ENCODE data around the gene TOMM20L.
"Not testable (repeated sequence)": the region's sequence is repeated elsewhere in the genome, so short reads cannot be mapped to it uniquely, and the experiment has no call there.

The TOMM20L gene

DNA sequence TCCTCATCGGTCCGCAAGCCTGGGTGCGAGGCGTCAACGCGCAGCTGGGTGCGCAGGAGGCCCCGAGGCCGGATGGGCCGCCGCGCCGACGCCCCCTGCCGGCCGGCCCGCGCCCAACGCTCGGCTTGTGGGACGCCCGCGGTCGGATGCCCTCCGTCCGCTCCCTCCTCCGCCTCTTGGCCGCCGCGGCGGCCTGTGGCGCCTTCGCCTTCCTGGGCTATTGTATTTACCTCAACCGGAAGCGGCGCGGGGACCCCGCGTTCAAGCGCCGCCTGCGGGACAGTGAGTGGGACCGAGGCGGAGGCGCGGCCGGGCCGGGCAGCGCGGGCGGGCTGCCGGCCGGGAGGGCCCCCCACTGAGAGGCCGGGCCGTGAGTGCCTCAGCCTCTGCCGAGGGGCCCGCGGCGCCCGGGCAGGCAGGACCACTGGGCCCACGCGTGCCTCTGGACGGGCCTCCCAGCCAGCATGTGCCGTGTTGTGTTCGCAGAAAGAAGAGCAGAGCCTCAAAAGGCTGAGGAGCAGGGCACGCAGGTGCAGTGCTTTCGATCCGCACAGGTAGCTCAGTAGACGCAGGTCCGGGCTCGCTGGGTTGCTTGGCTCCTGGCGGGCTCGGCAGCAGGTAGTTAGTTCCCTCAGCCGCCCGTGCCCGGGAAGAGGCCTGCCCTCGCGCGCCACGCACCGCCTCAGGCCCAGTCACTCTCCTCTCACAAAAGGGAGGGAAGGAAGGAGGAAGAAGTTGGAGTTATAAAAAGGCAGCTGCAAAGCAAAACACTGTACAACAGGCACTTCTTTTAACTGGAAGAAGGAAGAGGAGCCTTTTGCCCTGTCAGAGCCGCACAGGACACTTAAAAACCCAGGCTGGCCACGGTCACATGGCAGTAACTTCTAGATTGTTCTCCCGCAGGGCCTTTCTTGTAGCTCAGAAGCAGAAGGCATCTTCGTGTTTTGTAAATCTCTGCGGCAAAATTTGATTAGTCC is at the start of gene TOMM20L:
TSS of gene TOMM20L (plus strand) at position 119 of the 977 bp plus-strand sequence. CDS start at position 147, 28 bp downstream.
- DNase-seq, result peak; percentile 79

DNA sequence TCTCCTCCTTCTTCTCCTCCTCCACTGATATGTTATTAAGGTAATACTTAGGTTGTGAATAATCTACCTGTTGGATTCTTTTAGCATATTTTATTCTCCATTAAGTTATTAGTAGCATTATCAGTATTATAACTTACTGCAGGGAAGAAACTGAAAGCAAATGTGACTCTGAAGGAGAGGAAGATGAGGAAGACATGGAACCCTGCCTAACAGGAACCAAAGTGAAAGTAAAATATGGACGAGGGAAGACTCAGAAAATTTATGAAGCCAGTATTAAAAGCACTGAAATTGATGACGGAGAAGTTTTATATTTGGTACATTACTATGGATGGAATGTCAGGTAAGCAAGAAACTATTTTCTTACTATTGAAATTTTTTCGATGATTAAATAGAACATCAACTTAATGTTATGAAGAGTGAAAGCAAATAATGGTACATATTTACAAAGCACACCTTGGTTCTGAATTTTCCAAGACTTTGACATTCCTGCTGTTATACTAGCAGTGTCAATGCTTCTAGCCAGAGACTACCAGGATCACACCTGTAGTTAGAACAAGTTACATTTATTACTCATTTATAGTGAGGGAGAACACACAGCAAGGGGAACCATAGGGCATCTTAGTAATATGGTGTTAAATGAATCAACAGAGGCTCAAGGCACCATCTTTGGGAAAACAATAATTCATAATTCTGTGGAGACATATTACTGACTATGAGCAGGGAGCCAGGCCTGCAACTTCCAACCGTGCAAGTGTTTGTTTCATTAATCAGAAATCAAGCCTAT is 42.0 kb upstream of the TOMM20L start:
- no peak for DNase-seq

DNA sequence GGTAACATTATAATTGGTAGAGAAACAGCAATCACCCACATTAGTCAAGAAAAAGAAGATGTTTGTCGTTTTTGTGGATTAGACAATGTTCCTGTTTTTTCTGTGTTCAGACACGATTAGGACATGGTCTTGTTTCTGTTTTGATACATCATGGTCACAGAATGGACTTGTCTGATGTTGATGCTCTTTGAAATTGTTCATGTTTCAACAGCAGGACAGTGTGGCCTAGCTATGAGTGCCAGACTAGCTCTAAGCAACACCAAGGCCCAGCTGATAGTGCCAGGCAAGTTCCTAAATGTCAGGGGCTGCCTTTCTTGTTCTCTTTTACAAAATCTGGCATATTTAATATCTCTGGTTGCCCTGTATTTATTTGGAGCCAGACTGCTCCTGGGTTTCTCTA is 40.9 kb upstream of the TOMM20L start:
- no peak for DNase-seq

DNA sequence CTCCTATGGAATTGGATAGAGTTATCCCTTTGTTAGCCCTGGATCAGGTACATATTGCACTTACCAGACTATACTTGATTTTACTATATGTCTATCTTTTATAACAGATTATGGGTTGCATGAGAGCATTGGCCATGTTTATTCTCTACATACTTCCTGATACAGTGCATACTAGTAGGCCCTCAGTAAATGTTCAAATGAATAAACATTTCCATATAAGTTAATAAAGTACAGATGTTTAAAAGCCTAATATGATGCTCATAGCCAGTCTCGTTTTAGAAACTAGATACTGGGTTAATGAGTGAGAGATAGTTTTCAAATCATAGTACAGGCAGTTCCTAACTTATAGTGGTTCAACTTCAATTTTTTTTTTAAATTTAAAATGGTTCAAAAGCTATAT is 39.5 kb upstream of the TOMM20L start:
- DNase-seq, result no peak

DNA sequence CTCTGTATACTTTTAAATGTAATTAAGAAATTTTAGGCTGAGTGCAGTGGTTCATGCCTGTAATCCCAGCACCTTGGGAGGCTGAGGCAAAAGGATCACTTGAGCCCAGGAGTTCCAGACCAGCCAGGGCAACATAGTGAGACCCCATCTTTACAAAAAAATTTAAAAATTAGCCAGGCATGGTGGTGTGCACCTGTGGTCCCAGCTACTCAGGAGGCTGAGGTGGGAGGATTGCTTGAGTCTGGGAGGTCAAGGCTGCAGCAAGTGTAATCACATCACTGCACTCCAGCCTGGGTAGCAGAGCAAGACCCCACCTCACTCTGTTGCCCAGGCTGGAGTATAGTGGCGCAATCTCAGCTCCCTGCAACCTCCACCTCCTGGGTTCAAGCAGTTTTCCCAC is 33.5 kb upstream of the TOMM20L start:
- DNase-seq, result not testable (repeated sequence)

DNA sequence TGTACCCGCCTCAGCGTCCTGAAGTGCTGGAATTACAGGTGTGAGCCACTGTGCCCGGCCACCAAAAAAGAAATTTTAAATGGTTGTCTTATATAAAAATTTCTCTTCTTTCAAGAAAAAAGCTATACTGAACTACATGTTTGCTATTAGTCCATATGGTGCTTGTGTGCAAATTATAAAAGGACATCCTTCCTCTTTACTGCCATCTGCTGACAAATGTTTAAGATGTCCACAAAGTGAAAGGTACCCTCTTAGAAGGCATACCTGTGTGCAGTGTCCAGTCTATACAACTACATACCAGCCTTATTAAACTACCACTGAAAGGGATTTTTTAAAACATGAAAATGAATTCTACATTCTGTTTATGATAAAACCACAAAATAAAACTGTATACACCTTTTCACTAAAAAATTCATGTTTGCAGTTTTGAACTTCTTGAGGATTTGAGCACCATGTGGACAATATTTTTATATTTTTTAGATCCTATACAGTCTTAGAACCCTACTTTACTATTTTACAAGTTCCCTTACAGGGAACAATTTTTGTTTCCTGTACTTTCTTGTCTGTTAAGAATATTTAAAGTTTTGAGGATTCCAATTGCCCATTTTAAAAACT is 32.8 kb upstream of the TOMM20L start:
- DNase-seq, result no peak

DNA sequence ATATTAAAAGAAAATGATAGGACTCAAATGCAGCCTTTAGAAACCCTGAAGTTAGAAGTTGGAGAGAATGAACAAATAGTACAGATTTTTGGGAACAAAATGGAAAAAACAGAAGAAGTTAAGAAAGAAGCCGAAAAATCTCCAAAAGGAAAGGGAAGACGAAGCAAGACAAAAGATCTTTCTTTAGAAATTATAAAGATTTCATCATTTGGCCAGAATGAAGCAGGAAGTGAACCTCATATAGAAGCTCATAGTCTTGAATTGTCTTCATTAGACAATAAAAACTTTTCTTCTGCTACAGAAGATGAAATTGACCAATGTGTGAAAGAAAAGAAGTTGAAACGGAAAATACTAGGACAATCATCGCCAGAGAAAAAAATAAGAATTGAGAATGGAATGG is 31.4 kb upstream of the TOMM20L start:
- DNase-seq, result no peak

DNA sequence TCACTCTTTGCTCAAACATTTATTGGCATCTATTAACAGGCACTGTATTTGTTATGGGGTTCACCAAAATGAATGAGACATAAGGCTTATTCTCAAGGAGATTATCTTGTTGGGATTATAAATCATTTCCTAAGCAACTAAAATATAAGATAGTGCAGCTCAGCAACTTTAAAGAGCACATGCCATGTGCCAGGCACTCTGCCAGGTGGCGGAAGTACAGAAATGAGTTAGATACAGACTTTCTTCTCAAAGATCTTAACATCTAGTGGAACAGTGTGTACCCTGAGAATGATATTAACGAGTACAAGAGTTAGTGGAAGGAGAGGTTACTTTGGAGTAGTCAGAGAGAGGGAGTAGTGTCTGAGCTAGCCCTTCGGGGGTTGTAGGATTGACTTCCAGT is 28.4 kb upstream of the TOMM20L start:
- no peak for DNase-seq

DNA sequence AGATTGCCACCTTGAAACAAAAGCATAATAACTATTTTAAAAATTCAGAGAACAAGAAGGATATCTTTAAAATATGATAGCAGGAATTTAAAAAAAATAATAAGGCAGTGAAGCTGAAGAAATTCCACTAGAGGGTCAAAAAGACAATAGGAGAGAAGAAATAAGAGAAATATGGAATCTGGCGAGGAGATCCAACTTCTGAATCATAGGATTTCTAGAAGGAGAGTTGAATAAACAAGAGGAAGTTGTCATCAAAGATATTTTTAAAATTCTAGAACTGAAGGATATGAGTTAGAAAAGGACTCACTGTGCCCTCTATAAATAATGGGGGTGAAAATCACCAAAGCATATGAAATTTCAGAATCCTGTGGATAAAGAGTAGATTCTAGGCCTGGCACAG is 26.8 kb upstream of the TOMM20L start:
- no peak for DNase-seq

DNA sequence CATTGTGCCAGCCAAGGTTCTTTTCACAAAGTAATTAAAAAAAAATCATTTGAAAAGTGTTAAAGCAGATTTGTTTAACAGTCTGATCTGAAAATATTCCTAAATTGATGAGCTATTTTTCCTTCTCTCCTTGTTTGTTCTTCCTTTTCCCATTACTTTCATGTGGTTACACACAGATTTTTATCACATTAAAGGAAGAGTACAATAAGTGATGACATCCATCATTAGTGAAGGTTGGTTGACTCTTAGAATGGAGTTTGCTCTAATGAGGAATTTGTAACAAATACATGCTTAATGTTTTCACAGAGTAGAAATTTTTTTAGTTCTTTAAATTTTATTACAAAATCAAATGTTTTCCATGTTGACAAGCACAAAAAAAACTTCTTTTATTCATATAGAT is 18.9 kb upstream of the TOMM20L start:
- DNase-seq, result no peak

DNA sequence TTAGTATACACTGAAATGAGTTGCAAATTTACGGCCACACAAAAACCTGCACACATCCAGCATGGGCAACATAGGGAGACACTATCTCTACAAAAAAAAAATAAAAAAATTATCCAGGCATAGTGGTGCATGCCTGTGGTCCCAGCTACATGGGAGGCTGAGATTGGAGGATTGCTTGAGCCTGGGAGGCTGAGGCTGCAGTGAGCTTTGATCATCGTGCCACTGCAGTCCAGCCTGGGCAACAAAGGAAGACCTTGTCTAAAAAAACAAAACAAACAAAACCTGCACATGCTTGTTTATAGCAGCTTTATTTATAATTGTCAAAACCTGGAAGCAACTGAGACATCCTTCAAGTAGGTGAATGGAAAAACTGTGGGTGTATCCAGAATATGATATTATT is 4.9 kb upstream of the TOMM20L start:
- DNase-seq, result no peak

DNA sequence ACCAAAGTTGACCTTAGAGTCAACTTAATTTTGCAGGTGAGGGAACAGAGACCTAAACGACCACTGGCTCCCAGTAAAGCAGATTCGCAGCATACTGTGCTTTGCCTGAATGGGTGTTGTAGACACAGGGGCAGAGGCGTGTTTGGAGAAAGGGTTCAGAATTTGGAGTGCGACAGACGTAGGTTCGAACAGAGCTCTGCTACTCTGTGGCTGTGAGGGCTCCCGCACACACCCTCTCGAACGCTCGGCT is 243 bp upstream of the TOMM20L start:
- DNase-seq, result no peak

DNA sequence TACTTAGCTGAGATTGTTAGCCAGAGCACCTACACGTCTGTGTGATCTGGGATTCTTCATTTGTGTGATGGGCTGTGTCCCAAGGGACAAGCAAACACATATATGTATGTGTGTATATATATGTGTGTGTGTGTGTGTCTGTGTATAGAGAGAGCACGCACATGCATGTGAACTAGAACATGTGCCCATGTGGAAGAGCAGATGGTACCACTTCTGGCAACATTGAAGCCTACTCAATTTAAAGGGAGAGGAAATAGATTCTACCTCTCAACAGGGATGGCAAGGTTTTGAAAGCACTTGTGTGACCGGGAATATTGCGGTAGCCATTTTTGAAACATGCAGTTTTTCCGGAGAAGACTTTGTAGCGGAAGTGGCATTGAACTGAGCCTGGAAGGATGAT is 1.4 kb downstream of the TOMM20L start:
- no peak for DNase-seq

DNA sequence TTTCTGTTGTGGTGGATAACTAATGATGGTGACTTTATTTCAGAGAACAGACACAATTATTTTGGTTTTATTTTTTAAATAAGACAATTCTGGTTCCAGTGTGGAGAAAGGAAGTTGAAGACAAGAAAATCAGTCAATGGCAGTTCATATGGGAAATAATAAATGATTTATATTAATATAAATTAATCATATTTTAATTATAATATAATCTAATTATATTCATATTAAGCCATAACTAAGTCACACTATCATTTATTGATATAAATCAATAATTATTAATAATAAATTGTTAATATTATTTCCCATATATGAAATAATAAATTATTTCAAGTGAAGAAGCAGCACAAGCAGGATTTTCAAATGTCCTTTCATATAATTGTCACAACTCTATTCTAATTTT is 2.8 kb downstream of the TOMM20L start:
- no peak for DNase-seq

DNA sequence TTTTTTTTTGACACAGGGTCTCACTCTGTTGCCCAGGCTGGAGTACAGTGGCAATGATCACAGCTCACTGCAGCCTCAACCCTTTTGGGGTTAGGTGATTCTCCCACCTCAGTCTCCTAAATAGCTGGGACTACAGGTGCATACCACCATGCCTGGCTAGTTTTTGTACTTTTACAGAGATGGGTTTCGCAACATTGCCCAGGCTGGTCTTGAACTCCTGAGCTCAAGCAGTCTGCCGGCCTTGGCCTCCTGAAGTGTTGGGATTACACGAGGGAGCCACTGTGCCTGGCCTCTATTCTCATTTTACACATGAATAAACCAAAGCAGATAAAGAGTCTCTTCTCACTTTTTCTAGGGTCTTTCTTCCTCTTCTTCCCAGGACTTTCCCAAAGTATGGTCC is 3.2 kb downstream of the TOMM20L start:
- no peak for DNase-seq

DNA sequence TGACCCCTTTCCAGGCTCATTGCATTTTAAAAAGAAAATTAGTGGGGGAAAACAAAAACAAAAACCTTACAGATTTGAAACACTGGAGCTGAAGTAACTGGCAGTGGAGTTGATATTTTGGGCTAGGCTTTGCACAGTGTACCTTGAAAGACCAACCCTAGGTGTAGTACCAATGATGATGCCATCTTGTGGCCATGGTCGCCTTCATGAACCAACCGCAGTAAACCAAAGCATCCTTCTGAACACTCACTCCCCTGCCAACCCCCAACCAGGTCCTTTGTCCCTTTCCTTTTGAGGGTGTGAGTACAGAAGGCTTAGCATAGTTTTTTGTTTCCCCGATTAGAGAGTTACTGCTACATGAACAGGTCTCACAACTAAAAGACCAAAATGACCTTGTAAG is 5.9 kb downstream of the TOMM20L start:
- no peak for DNase-seq

DNA sequence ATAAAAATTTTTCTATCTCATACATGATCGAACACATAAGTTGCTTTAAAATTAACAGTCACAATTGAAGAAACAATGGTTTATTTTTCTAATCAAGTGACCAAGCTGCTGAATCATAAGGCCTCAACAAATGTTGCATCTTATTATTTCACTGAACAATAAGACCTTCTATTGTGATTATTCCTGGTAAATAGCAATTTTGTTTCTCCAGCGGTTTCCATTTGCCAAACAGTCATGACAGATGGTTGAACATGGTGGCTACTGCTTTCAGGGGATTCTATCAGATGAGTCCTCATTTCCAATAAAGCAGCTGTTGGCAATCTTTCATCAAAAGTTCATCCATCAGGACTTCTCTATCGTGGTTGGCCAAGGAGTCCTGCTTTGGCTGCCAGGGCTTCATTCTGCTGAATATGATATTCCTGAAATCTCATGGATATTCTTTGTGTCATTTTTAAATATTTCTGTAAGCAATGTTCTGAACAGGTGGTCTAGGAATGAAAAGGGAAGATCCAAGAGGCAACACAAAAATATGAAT is 13.0 kb downstream of the TOMM20L start:
- DNase-seq, result no peak

DNA sequence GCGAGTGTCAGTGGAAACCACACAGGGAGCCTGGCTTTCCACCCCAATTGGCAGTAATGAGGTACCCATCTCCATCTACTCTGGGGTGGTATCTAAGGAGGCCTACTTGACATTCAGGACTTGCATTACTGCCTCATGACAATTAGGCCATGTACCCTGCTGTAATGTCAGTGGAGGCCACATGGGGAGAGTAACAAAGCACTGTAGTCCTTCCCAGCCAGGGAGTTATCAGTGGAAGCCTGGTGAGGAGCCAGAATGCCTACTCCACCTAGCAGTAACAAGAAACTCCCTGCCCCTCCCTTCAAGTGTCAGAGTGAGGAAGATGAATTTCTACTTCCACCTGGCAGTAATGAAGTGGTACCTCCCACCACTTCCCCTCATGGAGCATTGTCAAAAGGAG is 19.1 kb downstream of the TOMM20L start:
- DNase-seq, result no peak

DNA sequence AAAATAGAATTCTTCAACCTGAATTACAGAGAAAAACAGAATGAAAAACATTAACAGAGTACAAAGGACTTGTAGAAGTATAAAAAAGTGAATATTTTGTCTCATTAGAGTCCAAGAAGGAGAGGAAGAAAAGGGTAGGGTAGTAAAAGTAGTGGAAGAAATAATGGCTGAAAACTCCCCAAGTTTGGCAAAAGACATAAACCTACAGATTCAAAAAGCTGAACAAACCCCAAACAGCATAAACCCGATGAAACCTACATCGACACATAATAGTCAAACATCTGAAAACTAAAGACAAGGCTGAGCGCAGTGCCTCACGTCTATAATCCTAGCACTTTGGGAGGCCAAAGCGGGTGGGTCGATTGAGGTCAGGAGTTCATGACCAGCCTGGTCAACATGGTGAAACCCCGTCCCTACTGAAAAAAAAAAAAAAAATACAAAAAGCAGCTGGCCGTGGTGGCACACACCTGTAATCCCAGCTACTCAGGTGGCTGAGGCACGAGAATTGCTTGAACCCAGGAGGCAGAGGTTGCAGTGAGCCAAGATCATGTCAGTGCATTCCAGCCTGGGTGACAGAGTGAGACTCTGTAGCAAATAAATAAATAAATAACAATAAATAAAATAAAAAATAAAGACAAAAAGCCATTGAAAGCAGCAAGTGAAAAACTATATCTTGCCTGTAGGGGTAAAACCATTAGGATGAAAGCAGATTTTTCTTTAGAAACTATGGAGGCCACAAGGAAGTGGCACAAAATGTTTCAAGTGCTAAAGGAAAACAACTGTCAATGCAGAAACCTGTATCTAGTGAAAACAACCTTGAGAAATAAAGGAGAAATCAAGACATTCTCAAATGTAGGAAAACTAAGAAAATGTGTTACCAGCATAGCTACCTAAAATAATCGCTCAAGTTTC is 20.2 kb downstream of the TOMM20L start:
- no peak for DNase-seq

DNA sequence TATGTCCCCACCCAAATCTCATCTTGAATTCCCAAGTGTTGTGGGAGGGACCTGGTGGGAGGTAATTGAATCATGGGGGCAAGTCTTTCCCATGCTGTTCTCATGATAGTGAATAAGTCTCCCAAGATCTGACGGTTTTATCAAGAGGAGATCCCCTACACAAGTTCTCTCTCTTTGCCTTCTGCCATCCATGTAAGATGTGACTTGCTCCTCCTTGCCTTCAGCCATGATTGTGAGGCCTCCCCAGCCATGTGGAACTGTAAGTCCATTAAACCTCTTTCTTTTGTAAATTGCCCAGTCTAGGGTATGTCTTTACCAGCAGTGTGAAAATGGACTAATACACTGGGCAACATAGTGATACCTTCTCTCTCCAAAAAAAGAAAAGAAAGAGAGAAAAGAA is 21.2 kb downstream of the TOMM20L start:
- DNase-seq, result not testable (repeated sequence)

DNA sequence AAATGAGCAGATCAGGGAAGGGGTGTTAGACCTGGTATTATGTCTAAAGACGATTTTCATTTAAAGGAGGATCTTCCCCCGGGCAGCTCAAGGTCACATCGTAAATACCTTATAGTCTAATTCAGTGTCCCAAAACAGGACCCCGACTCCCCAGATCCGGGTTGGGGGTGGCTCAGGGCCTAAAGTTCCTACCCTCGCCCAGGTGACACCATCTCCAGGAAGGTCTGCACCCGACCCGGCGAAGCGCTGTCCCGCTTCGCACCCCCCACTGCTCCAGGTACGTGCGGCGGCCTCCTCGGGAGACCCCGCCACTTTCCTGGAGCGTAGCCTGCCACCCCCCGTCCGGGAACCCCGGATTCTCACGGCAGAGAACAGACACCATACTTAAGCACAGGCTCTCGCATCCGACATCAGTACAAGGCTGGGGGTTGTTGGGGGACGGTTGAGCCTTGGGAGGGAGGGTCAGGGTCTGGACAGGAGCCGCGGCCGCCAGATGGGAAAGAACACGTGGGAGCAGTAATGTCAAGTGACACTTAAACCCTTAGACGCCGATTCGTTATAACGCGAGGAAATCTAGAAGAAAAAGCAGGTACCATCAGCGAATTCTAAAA is 31.0 kb downstream of the TOMM20L start:
- peak; percentile 44 for DNase-seq
